MM.1S (cell line): ENCODE data around the gene CDC42EP2.

ENCODE experiments used
- EZH2 ChIP-seq: fragments of 300-600 bp; sonication (generic); optimal IDR thresholded peaks from 2 replicates; pipeline ENCODE3; 2017; ENCODE audit warnings: low read depth, mild to moderate bottlenecking, antibody characterized with exemption, low read length, mixed read lengths
- EZH2phosphoT487 ChIP-seq: fragments of 300-600 bp; sonication (generic); IDR thresholded peaks from 2 replicates; pipeline ENCODE4 v1.6.1; 2018; ENCODE audit warnings: antibody characterized with exemption, low read length
- TF ChIP-seq, protein P1 (sequence below): fragments of 300-600 bp; sonication (generic); IDR thresholded peaks from 2 replicates; pipeline ENCODE4 v1.5.1; 2016; ENCODE audit warnings: antibody characterized with exemption, low read length, mixed read lengths

DNA sequence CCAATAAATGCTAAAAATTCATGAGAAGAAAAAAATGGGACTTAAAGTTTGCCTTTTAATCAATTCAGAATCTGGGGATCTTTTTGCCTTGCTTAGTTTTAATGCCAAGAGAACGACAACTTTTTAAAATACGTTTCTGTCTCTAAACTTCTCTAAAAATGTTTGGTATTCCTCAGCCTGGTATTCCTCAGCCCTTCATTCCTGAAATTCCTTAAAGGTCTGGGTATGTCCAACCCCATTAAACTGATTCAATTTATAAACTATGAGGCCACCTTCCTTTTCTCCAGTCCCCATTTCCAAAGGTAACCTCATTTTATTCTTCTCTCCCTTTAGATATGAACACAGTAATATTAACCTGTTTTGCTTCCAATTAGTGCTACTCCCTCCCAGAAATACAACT lies 36.3 kb upstream of the CDC42EP2 start:
- TF ChIP-seq, protein P1, sequence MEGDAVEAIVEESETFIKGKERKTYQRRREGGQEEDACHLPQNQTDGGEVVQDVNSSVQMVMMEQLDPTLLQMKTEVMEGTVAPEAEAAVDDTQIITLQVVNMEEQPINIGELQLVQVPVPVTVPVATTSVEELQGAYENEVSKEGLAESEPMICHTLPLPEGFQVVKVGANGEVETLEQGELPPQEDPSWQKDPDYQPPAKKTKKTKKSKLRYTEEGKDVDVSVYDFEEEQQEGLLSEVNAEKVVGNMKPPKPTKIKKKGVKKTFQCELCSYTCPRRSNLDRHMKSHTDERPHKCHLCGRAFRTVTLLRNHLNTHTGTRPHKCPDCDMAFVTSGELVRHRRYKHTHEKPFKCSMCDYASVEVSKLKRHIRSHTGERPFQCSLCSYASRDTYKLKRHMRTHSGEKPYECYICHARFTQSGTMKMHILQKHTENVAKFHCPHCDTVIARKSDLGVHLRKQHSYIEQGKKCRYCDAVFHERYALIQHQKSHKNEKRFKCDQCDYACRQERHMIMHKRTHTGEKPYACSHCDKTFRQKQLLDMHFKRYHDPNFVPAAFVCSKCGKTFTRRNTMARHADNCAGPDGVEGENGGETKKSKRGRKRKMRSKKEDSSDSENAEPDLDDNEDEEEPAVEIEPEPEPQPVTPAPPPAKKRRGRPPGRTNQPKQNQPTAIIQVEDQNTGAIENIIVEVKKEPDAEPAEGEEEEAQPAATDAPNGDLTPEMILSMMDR: no peak
- TF ChIP-seq EZH2 (no peak), EZH2phosphoT487 (no peak)
